GM12801 (cell line): ENCODE data around the gene DYNLT5.

Experiments
- TF ChIP-seq, protein P1 (sequence below): IDR thresholded peaks from one replicate; pipeline ENCODE4 v1.5.1; 2011; ENCODE audit warnings: control low read depth; ENCODE audit not compliant: insufficient read length; ENCODE audit errors: extremely low read depth

The DYNLT5 gene

DNA sequence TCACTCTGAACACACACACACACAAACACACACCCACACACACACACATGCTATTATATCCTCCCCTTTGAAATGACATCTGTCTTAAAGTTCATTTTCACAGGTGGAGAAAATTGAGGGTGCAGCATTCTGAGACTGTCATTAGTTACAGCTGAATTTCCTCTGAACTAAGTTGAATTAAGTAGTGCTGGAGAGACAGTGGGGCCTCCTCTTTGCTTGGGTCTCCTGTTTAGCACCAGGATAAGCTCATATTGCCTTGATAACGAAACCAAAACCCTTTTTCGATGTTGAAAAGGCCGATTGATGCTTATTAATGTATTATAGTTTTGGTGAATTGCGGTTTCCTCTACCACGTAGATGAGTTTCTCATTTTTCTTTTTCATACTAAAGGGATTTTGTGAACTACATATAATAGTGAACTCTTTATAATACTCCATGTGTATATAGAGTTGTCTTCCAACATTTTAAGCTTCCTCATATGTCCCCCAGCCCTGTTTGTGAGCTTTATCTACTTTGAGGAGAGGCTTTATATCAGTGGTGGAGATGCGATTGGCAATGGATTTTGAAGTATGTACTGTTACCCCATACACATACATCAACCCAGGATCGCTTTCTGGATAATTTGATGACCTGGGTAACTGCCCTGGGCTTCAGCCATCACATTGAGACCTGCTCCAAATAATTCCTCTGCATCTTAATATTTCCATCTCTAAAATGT lies 17.4 kb downstream of the DYNLT5 start:
- TF ChIP-seq, protein P1, sequence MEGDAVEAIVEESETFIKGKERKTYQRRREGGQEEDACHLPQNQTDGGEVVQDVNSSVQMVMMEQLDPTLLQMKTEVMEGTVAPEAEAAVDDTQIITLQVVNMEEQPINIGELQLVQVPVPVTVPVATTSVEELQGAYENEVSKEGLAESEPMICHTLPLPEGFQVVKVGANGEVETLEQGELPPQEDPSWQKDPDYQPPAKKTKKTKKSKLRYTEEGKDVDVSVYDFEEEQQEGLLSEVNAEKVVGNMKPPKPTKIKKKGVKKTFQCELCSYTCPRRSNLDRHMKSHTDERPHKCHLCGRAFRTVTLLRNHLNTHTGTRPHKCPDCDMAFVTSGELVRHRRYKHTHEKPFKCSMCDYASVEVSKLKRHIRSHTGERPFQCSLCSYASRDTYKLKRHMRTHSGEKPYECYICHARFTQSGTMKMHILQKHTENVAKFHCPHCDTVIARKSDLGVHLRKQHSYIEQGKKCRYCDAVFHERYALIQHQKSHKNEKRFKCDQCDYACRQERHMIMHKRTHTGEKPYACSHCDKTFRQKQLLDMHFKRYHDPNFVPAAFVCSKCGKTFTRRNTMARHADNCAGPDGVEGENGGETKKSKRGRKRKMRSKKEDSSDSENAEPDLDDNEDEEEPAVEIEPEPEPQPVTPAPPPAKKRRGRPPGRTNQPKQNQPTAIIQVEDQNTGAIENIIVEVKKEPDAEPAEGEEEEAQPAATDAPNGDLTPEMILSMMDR: no peak

DNA sequence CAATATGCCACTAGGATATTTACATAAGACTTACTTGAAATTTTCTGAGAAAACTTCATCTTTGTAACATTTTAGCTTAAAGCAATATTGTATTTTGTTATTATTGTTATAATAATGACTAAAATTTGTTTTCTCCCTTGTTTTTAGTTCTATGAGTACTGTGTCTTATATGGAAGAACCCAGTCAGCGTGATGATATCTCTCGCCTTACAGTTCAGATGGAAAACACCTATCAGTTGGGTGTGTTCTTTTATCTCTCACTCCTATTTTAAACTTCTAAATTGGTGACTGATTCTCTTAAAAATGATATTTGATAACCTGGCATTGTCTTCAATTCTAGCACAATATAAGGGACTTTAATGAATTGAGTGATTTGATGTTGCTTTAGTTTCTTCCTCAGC lies 18.0 kb downstream of the DYNLT5 start:
- TF ChIP-seq, protein P1: no peak

DNA sequence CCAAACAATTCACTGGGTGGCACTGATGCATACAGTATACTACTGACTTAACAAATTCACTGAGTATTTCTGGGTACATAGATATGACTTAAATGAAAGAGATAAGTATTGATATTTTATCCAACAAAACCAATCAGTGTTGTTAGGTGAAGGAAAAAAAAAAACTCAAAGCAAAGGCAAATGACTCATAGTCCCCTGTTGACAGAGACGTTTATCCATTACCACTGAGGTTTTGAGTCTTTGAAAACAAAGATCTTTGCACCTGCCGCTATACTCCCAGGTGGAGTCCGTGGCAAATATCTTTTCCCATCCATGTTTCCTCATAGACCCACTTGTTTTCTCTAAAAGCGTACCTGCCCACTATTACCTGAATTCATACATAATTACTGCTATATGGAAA lies 18.4 kb downstream of the DYNLT5 start:
- TF ChIP-seq, protein P1: no peak

DNA sequence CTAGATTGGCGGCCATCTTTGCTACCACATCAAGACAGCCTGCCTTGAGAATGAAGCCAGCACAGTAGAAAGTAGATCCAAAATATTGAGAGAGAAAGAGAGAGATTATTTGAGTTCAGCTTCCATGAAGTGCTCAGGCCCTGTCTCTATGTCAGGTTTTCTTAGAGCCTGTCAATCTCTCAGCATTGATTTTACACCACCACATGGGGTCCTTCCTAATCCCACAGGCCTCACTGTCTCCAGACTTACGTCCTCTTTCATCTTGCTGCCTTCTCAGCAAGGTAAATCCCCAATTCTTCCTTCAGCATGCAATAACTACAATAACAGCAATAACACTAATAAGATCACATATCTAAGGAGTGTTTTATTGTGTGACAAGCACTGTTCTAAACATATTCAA lies 21.0 kb downstream of the DYNLT5 start:
- TF ChIP-seq, protein P1: no peak

DNA sequence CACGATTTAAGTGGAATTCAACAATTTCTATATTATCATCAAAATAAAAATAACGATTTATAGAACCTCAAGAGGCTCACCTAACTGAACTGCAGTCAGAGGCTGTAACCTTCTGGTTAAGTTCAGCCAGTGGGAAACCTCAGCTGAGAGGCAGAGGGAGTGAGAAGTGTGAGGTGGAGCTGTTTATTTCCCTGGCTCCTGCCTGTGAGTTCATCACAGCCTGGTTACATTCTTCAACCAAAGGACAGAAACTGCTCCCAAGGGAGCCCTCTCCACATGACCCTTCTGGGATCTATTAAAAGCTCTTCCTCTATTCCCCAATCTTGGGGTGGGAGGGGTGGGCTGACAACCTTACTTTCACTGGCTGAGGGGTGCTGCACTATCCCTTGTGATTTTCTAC lies 22.2 kb downstream of the DYNLT5 start:
- TF ChIP-seq, protein P1: no peak

DNA sequence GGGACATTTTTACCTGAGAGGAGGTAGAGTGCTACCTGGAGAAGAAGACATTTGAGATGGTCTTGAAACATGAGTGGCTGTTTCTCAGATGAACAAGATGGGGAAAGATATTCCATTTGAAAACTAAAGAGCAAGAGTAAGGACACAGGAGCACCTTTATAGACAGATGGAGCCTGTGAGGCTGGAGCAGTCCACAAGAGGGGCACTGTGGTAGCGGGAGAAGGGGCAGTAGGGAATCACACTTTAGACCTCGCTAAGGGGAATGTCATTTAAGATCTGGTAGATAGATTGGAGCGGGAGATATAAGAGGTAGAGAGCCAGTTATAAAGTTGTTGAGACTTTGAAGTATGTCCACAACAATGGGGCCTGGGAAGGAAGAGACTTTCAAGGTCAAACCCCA lies 23.4 kb downstream of the DYNLT5 start:
- TF ChIP-seq, protein P1: no peak

DNA sequence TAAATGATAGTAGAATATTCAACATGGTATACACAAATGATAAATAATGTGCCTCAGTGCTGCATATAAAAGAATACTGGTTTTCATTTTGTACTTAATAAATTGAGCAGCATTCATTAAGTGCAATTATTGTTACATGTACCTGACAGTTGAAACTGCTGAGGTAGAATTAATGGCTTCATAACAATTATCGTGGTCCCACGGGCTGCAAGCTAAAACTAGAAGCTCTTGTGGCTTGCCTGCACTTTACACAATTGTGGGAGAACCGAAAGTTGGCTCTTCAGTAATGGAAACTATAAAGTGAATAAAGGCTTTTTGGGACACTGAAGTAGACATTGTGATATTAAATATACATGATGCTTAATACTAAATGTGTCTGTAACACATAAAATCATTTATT lies 25.6 kb downstream of the DYNLT5 start:
- TF ChIP-seq, protein P1: no peak
